ENCODE results near the gene SEC14L1.

GRCh38 chr17:77227461-77228240 lies 86.9 kb downstream of the SEC14L1 start:
- TF ChIP-seq POLR2A (IDR thresholded peaks at IDR 0.05; ENCODE audit: low read length), result no peak
- no peak for TF ChIP-seq GATA1 (IDR thresholded peaks at IDR 0.05; ENCODE audit: low read depth, low read length)

Data from erythroblast (primary cell).